DMS153 (cell line): ENCODE measurements around the gene PCDHGA11.
"Not testable (repeated sequence)": the region's sequence is repeated elsewhere in the genome, so short reads cannot be mapped to it uniquely, and the experiment has no call there.

ENCODE experiments used
- DNase-seq: peaks from one replicate; lab custom pipeline; 2025; lab: John Stamatoyannopoulos, UW

PCDHGA11 gene

DNA sequence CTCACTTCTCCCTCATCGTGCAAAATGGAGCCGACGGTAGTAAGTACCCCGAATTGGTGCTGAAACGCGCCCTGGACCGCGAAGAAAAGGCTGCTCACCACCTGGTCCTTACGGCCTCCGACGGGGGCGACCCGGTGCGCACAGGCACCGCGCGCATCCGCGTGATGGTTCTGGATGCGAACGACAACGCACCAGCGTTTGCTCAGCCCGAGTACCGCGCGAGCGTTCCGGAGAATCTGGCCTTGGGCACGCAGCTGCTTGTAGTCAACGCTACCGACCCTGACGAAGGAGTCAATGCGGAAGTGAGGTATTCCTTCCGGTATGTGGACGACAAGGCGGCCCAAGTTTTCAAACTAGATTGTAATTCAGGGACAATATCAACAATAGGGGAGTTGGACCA, 10.4 kb downstream of the PCDHGA11 start:
- no peak for DNase-seq

DNA sequence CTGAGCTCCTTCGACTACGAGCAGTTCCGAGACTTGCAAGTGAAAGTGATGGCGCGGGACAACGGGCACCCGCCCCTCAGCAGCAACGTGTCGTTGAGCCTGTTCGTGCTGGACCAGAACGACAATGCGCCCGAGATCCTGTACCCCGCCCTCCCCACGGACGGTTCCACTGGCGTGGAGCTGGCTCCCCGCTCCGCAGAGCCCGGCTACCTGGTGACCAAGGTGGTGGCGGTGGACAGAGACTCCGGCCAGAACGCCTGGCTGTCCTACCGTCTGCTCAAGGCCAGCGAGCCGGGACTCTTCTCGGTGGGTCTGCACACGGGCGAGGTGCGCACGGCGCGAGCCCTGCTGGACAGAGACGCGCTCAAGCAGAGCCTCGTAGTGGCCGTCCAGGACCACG, 11.5 kb downstream of the PCDHGA11 start:
- not testable (repeated sequence) for DNase-seq

DNA sequence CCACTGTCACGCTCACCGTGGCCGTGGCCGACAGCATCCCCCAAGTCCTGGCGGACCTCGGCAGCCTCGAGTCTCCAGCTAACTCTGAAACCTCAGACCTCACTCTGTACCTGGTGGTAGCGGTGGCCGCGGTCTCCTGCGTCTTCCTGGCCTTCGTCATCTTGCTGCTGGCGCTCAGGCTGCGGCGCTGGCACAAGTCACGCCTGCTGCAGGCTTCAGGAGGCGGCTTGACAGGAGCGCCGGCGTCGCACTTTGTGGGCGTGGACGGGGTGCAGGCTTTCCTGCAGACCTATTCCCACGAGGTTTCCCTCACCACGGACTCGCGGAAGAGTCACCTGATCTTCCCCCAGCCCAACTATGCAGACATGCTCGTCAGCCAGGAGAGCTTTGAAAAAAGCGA, 11.9 kb downstream of the PCDHGA11 start:
- not testable (repeated sequence) for DNase-seq

DNA sequence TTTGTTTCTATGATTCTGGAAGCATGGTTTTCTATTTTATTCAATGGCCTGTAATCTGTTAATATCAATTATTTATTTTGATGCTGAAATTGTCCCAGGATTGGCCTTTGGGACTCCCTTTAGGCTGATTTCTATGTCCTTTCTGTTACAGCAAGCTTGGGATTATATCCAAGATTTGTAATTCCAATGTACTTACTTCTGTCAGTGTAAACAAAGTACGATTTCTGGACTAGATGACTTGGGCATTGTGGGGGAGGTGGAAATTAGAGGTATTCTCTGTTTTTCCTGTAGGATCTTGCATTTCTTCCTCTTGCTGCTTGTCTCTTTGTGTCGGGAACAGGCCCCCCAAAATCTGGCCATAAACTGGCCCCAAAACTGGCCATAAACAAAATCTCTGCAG, 13.2 kb downstream of the PCDHGA11 start:
- no peak for DNase-seq

DNA sequence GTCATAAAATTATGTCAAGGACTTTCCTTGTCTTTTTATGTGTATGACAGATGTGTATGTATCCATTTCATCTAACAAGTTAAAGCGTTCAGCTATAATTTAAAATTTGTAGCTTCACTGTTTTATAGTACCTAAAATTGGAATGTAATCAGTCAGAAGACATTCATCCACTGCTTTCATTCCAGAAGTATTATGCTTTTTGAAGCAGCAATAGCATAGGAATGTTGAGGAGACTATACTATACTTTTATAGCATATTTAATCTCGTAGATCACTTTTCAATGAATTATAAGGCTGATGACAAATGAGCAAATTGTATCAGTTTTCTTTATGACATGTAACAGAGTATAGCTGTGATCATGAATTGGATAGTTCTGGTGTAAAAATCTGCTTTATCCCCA, 16.4 kb downstream of the PCDHGA11 start:
- DNase-seq: no peak

DNA sequence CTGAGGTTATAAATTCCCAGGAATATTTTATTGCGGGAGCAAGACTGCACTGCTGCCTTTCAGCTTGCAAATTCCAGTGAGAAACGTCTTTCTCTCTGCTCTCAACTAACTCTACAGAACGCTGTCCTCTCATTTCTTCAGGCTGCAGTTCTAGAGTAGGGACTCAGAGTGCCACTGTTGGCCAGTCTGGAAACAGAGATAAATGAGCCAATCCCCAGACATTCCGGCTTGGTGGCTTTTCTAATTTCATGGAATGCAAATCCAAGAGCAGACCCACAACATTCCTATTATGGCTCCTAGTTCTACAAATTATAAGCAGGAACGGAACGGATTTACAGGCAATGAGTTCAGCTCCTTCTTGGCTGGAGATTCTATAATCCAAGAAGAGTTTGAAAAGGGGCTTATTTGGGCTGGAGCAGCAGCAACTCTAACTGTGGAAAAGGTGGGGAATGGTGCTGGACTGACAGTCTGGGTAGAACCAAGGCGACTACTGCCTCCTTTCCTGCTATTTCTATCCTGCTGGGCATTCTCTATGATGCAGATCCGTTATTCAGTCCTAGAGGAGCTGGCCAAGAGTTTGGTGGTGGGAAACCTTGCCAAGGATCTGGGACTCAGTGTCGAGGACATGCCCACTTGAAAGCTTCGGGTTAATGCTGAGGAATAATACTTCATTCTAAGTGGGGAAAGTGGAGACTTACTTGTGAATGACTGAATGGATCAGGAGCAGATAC, 18.7 kb downstream of the PCDHGA11 start:
- DNase-seq: no peak

DNA sequence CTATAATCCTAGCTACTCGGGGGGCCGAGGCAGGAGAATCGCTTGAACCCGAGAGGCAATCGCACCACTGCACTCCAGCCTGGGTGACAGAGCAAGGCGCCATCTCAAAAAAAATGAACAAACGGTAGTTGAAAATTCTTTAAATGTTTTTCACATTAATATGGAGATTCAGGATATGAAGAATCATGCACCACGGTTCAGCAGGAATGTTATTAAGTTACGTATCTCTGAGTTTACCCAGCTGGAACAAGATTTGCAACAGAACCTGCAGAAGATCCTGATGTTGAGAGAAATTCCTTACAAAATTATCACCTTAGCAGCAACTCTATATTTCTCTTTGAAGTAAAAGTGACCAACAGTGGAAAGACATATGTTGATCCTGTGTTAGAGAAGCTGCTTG, 19.5 kb downstream of the PCDHGA11 start:
- DNase-seq: no peak

DNA sequence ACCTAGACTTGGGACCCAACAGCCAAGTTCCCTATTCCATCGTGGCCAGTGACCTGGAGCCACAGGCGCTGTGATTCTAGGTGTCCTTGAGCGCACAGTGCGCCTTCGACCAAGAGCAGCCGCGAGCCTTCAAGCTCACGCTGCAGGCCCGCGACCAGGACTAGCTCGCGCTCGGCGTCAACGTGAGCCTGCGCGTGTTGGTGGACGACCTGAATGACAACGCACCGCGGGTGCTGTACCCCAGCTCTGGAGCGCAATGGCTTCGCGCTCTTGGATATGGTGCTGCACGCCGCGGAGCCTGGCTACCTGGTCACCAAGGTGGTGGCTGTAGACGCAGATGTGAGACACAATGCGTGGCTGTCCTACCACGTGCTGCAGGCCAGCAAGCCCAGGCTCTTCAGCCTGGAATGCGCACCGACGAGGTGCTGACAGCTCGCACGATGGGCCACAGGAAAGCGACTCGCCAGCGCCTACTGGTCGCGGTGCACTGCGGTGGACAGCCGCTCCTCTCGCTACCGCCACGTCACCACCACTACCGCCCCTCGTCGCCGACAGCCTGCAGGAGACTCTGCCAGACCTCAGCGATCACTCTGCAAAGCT, 20.8 kb downstream of the PCDHGA11 start:
- DNase-seq: no peak

DNA sequence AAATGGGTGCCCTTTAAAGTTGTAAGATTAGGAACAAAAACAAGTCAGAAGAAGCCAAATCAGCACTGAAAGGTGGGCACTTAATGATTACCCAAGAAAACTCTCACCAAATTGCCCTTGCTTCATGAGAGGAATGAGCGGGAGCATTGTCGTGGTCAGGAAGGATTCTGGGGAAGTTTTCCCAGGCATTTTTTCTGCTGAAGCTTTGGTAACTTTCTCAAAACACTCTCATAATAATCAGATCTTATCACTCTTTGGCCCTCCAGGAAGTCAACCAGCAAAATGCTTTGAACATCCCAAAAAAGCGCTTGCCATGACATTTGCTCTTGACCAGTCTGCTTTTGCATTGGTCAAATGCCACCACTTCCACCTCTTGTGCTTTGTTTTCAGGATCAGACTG, 44.5 kb downstream of the PCDHGA11 start:
- DNase-seq: no peak
